ENCODE data around the gene BCAP31.

DNA sequence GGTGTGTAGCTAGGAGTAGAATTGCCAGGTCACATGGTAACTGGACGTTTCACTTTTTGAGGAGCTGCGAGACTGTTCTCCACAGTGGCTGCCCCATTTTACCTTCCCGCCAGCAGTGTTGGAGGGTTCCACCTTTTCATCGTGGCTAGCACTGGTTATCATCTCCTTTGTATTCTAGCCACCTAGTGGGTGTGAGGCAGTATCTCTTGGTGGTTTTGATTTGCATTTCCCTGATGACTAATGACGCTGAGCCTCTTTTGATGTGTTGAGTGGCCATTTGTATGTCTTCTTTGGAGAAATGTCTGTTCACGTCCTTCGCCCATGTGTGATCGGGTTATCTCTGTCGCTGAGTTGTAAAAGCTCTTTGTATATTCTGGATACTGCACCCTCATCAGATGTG is 11.1 kb upstream of the BCAP31 start:
- TF ChIP-seq, protein P1, sequence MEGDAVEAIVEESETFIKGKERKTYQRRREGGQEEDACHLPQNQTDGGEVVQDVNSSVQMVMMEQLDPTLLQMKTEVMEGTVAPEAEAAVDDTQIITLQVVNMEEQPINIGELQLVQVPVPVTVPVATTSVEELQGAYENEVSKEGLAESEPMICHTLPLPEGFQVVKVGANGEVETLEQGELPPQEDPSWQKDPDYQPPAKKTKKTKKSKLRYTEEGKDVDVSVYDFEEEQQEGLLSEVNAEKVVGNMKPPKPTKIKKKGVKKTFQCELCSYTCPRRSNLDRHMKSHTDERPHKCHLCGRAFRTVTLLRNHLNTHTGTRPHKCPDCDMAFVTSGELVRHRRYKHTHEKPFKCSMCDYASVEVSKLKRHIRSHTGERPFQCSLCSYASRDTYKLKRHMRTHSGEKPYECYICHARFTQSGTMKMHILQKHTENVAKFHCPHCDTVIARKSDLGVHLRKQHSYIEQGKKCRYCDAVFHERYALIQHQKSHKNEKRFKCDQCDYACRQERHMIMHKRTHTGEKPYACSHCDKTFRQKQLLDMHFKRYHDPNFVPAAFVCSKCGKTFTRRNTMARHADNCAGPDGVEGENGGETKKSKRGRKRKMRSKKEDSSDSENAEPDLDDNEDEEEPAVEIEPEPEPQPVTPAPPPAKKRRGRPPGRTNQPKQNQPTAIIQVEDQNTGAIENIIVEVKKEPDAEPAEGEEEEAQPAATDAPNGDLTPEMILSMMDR (IDR thresholded peaks at IDR 0.05), result no peak
- no peak for TF ChIP-seq POLR2A (IDR thresholded peaks at IDR 0.05)
